Stromal cell of bone marrow (primary cell): Measurements from ENCODE around the gene EFNA5.

ENCODE experiments used
- DNase-seq: peaks from one replicate; pipeline ENCODE4 v3.0.0-alpha.2; 2012; ENCODE audit warnings: low read depth

EFNA5 gene

DNA sequence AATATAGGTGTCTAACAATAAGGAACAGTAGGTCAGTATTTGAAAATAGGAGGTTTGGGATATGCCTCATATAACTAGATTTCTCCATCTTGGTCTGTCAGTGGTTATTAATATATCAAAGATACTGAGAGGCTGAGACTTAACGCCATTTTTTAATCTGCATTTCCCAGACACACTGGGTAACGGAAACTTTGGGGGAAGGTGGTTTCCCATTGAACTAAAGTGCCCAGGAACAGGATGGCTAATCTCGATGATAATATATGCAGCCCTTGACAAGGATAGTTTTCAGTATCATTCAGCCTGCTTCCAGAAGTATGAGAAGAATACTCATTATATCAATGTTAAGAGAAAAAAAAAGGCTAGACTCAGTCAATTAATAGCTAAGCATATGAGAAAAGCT lies 30.7 kb downstream of the EFNA5 start:
- DNase-seq, result no peak

- DNase-seq, result peak; percentile 7
These were observed 34.2 kb downstream of the EFNA5 start for GRCh38 chr5:107636555-107636954.

- no peak for DNase-seq
These were observed 34.7 kb downstream of the EFNA5 start for GRCh38 chr5:107636068-107636467.

GRCh38 chr5:107634981-107635848 lies 35.5 kb downstream of the EFNA5 start:
- peak; percentile 44 for DNase-seq

DNA sequence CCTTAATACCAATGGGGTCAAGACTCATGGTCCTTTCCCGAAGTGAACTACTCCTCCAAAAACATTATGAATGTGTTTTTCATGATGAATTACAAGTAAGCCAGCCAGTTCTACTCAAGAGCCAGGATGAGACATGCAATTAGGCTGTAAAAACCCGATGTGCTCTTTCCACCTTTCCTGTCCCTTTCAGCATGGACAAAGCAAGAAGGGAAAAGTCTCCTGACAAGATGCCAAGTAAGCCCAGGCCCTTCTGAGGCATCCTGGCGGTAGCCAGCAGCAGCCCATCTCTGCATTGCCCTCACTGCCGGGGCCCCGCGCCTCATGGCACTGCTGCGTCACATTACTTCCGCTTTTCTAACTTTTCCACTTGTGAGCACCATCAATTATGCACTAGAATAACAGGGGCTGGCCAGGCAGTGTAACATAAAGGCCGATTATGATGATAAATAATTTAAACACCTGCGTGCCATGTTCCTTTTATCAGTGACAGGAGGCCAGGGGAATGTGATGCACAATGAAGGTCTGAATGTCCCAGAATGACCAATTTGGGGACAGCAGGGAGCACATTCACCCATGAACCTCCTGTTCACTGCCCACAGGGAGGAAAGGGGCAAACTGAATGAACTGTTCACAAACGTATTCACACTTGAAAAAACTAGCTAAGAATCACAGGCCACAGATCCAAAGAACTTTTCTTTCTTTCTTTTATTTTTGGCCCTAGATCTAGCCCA lies 37.4 kb downstream of the EFNA5 start:
- DNase-seq, result peak; percentile 77

GRCh38 chr5:107631805-107632362 lies 38.9 kb downstream of the EFNA5 start:
- no peak for DNase-seq

DNA sequence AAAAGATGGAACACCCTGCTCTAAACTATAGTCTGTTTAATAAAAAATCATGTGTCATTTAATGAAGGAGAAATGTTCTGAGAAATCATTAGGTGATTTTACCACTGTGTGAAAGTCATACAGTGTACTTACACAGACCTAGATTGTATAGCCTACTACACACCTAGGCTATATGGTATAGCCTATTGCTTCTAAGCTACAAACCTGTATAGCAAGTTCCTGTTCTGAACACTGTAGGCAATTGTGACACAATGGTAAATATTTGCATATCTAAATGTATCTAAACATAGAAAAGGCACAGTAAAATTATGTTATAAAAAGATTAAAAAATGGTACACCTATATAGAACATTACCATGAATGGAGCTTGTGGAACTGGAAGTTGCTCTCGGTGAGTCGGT lies 40.6 kb downstream of the EFNA5 start:
- no peak for DNase-seq

- DNase-seq, result no peak
These were observed 46.5 kb downstream of the EFNA5 start for GRCh38 chr5:107624235-107624634.

DNA sequence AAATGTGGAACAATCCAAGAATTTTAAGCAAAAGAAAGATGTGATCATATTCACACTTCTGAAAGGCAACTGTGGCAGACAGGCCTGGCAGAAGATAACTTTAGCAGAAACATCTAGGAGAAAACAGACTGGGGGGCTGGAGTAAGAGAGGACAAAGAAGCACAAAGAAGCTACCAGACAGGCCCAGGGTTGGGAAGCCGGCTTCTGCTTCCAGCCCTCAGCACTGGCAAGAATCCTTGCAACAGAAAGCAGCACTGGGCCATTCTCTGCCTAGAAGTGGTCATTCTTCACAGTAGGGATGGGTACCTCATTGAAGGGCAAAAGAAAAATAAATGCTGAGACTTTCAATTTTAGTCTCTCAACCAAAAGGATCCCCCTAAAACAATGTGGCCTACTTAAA lies 49.6 kb downstream of the EFNA5 start:
- DNase-seq, result no peak

DNA sequence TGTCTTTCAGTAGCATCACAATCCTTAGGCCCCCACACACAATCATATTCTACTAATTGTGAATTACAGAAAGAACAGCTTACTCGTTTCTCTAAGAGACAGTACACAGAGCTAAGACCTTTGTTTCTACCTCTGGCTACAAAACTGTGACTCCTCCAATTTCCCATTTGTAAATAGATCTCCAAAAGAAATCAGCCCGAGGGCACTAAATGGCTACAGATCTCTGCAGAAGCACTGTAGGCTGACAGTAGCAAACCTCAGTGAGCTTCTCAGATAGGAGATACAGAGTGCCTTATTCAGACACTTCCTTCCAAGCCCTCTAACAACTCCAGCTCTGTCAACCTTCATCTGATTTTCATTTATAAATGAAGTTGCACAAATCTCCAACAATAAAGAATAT lies 51.0 kb downstream of the EFNA5 start:
- no peak for DNase-seq

- no peak for DNase-seq
These were observed 52.5 kb downstream of the EFNA5 start for GRCh38 chr5:107618242-107618641.

GRCh38 chr5:107617052-107617451 lies 53.7 kb downstream of the EFNA5 start:
- no peak for DNase-seq

- no peak for DNase-seq
These were observed 54.5 kb downstream of the EFNA5 start for GRCh38 chr5:107616213-107616612.

GRCh38 chr5:107615299-107615817 lies 55.4 kb downstream of the EFNA5 start:
- no peak for DNase-seq

DNA sequence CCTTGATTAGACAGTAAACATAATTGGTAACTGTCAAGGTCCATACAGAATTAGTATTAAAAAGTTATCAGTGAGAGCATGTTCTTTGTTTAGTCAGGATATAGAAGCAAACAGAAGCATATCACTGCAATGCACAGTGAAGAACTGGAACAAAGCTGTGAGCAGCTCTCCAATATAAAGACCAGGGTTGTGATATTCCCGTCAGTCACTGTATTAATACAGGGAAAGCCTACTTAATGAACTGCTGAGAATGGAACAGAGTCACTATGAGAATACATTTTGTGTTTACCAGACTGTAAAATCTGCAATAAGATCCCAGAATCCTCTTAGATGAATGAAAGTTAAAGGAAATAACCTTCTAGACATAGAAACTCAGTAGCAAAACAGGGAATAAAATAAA lies 58.2 kb downstream of the EFNA5 start:
- DNase-seq, result no peak

DNA sequence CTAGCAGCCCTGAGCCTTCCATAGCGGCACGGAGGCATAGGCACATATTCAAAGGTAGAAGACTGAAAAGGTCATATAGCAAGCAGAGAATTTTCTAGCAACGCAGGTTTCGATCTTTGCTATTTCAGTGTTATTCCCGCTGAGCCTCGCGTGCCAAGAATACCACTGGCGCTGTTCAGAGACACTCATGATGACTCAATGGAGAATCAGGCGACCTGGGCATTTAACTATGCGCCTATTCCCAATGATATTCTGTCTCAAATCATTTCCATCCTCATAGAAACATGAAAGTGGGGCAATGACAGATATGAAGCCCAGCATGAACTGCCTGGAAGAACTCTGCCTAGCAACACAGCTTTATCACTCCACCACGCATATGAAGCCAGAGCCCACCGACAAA lies 59.9 kb downstream of the EFNA5 start:
- DNase-seq, result no peak

GRCh38 chr5:107607671-107608345 lies 62.9 kb downstream of the EFNA5 start:
- DNase-seq, result no peak

- no peak for DNase-seq
These were observed 63.5 kb downstream of the EFNA5 start for GRCh38 chr5:107607196-107607595.

- DNase-seq, result no peak
These were observed 65.1 kb downstream of the EFNA5 start for GRCh38 chr5:107605596-107606125.

DNA sequence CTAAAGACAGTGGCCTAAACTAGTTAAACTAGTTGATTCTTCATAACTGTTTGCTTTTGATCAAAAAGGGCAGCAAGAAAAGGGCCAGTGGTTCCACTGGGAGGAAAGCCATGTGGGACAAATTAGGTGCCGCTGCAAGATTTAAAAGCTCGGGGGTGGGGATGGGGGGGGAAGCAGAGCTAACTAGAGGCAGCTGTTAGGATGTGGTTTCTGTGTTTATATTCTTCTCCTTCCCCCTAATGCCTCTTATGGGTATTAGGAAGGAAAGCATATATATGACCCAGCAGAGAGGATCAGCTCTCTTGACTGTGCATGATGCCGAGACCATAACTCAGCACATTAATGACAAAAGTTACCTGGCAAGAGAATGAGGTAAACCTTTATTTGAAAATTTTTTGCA lies 65.7 kb downstream of the EFNA5 start:
- no peak for DNase-seq

DNA sequence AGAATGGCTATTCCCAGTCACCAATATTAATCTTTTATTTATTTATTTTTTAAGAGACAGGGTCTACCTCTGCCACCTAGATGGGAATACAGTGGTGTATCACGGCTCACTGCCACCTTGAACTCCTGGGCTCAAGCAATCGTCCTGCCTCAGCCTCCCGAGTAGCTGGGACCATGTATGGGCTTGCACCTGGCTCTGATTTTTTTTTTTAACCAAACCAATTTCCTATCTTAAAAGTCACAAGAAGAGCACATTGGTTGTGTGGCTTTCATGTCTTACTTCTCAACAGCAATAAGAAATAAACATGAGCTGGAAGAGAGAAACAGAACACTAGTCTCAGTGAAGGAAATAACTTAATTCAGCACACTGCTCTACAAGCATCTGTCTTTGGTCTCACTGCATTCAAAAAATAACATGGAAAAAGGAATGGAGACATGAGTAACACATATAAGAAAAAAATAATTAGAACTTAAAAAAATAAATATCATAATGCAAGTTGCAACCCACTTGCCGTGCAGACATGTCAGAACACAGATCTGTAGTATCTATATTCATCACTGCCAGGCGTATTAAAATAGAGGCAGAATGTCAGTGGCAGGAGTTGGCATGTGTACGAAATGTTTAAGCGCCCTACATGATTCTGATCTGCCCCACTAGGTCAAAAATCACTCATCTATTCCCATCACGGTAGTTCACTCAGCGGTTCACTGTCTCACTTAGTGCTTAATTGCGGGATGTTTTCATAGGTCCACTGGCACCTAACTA lies 66.4 kb downstream of the EFNA5 start:
- DNase-seq, result no peak
